Measurements from ENCODE around the gene ZBP1. TPM values are rescaled to one million over a fixed set of nuclear protein-coding genes. Genes with fewer than 3 reads are reported as not detected.

Gene ZBP1
- total RNA-seq, 4 donors from 2014 or later, result 0.78 to 3.6 TPM; not detected in 2

DNA sequence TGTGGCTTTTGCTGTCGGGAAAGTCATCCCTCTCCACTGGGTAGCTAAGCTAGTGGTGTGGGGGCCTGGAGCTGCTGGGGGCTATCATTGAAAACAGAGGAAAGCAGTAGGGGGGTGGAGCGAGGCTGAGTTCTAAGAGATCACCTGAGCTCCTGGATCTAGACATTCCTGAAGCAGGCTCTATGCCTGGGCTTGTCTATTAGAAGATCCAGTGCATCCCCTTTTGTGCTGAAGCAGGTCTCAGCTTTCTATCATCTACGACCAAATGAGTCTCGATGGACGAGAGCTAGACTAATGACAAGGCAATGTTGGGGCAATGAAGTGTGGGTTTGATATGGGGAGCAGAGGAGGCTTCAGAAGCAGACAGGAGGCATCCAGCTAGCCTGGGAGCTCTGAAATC, 18.5 kb downstream of the ZBP1 start:
- no peak for DNase-seq (ENCODE audit: low spot score in 2 of 2)
- H3K9me3 ChIP-seq, result no peaks in the 10 kb centered on the region
- H3K4me1 ChIP-seq, result peaks cover 0 to 6% (median 5%) of the 10 kb centered on the region in 4 donors
- TF ChIP-seq, protein P1, sequence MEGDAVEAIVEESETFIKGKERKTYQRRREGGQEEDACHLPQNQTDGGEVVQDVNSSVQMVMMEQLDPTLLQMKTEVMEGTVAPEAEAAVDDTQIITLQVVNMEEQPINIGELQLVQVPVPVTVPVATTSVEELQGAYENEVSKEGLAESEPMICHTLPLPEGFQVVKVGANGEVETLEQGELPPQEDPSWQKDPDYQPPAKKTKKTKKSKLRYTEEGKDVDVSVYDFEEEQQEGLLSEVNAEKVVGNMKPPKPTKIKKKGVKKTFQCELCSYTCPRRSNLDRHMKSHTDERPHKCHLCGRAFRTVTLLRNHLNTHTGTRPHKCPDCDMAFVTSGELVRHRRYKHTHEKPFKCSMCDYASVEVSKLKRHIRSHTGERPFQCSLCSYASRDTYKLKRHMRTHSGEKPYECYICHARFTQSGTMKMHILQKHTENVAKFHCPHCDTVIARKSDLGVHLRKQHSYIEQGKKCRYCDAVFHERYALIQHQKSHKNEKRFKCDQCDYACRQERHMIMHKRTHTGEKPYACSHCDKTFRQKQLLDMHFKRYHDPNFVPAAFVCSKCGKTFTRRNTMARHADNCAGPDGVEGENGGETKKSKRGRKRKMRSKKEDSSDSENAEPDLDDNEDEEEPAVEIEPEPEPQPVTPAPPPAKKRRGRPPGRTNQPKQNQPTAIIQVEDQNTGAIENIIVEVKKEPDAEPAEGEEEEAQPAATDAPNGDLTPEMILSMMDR (IDR thresholded peaks at IDR 0.05), result no peak
- no peak for TF ChIP-seq EP300 (IDR thresholded peaks at IDR 0.05)
- TF ChIP-seq POLR2A (IDR thresholded peaks at IDR 0.05), result no peak
- 75 to 94% methylated on average over 5 of the region's 5 CpGs for WGBS, 2 donors
- H3K4me3 ChIP-seq, result no peak overlapping the region
- no peaks in the 10 kb centered on the region for H3K27me3 ChIP-seq
- H3K36me3 ChIP-seq, result no peaks in the 10 kb centered on the region
- no peak overlapping the region for H3K27ac ChIP-seq

DNA sequence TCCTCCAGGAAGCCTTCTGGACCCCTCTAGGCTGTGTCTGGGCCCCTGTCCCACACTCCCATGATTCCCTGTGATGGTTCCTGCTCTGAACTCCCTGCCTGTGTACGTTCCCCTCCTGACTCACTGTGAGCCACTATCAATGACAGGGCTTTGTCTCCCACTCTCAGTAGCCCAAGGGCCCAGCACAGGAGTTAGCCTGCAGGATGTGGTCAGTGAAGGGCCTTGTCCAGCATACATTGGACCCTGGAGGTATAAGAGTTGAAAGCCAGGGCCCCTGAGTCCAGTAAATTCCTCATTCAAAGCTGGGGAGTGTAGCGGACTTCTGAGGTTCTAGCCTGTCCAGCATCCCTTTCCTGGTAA, 19.0 kb downstream of the ZBP1 start:
- H3K36me3 ChIP-seq, result no peaks in the 10 kb centered on the region
- WGBS, 2 donors, result 83% methylated on average over 2 of the region's 2 CpGs
- no peaks in the 10 kb centered on the region for H3K27me3 ChIP-seq

DNA sequence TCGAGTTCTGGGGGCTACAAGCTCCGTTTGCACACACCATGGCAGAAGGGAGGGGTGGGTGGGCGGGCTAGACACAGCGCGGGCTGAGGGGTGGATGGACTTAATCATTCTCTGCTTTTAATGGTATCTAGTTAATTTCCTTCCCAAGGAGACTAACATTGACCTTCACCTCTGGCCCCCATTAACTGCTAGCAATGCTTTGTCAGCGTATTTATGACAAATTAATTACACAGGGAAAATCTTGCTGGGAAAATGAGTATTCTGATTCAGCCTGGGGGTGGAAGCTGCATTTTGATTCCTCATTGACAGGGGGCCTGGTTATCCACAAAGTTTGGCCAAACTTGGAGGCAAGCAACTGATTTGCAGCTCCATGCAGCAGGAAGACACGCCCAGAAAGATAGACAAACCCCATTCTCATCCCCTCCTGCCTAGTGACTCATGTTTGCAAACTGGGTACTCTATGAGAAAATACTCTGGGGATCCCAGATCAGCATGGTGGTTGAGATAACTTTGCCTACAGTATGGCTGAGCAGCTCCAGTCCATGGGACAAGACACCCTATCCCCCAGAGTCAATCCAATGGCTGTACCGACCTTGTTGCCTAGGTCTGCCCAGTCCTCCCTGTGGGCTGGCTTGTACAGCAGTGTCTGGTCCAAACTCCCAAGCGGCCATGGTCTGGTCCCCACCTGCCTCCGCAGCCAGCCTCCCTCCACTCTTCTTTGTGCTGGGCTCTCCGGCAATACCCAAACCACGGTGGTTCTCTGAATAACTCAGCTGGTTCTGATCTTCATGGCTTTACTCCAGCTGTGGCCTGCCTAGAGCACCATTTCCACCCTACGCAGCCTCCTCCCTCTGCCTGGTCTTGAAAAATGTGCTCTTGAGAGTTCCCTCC, 19.7 kb downstream of the ZBP1 start:
- Histone ChIP-seq H3K27ac (no peak overlapping the region), H3K9me3 (no peaks in the 10 kb centered on the region), H3K36me3 (no peaks in the 10 kb centered on the region), H3K27me3 (no peaks in the 10 kb centered on the region), H3K4me1 (peaks cover 0 to 11% (median 6%) of the 10 kb centered on the region in 4 donors), H3K4me3 (no peak overlapping the region)
- 72 to 73% methylated on average over 13 of the region's 13 CpGs for WGBS, 2 donors
- DNase-seq (ENCODE audit: low spot score in 2 of 2), result no peak
- no peak for TF ChIP-seq EP300 (IDR thresholded peaks at IDR 0.05)
- TF ChIP-seq POLR2A (IDR thresholded peaks at IDR 0.05), result no peak
- TF ChIP-seq, protein P1 (IDR thresholded peaks at IDR 0.05), result no peak

More for the DNA sequence above, 19.0 kb downstream of the ZBP1 start:
- no peak overlapping the region for H3K27ac ChIP-seq
- no peak overlapping the region for H3K4me3 ChIP-seq
- no peak for DNase-seq (ENCODE audit: low spot score in 2 of 2)
- peaks cover 0 to 11% (median 6%) of the 10 kb centered on the region in 4 donors for H3K4me1 ChIP-seq
- H3K9me3 ChIP-seq, result no peaks in the 10 kb centered on the region
- TF ChIP-seq POLR2A (IDR thresholded peaks at IDR 0.05) (no peak), EP300 (IDR thresholded peaks at IDR 0.05) (no peak)
- TF ChIP-seq, protein P1 (IDR thresholded peaks at IDR 0.05), result no peak

DNA sequence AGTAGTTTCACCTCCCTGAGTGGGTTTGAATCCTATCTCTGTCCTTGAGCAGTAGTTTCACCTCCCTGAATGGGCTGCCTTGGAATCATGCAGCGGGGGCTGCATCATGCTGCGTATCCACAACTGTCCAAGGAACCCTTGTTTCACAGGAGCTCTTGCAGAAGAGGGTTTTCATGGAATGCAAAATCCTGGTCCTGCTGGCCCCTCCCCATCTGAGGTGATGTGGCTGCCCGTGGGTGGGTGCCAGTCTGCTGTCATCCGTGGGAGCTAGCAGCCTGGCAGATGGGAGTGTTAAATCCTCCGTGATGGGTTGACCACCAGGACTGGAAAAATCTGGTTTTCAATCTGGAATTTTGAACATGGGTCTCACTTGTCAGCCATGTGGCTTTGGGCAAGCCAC, 21.7 kb downstream of the ZBP1 start:
- H3K27ac ChIP-seq, result no peak overlapping the region
- TF ChIP-seq EP300 (IDR thresholded peaks at IDR 0.05) (no peak), POLR2A (IDR thresholded peaks at IDR 0.05) (no peak)
- TF ChIP-seq, protein P1 (IDR thresholded peaks at IDR 0.05), result no peak
- H3K27me3 ChIP-seq, result no peaks in the 10 kb centered on the region
- H3K9me3 ChIP-seq, result no peaks in the 10 kb centered on the region
- peaks cover 0 to 11% (median 6%) of the 10 kb centered on the region in 4 donors for H3K4me1 ChIP-seq
- H3K36me3 ChIP-seq, result no peaks in the 10 kb centered on the region
- WGBS, 2 donors, result 81 to 92% methylated on average over 5 of the region's 5 CpGs
- no peak for DNase-seq (ENCODE audit: low spot score in 2 of 2)
- H3K4me3 ChIP-seq, result no peak overlapping the region

DNA sequence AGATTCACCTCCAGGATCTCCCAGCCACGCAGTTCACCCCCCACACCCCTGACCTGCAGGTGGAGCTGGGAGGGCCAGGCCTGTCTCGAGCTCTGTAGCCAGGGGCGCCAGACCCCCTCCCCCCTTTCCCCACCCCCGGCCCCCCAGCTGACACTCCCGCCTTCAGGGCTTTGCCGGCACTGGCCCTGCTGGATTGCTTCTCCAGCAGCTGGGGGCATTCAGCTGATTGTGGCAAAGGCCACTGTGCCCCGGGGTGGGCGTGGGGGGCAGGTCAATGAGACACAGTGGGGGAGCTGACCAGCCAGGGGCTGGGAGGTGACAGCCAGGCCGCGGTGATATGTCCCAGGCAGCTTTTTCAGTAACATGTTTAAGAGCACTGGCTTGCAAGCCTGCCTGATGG, 22.2 kb downstream of the ZBP1 start:
- Histone ChIP-seq H3K27me3 (no peaks in the 10 kb centered on the region), H3K9me3 (no peaks in the 10 kb centered on the region), H3K4me1 (peaks cover 0 to 11% (median 6%) of the 10 kb centered on the region in 4 donors), H3K4me3 (no peak overlapping the region), H3K36me3 (no peaks in the 10 kb centered on the region), H3K27ac (no peak overlapping the region)
- WGBS, 2 donors, result 74 to 80% methylated on average over 8 of the region's 10 CpGs
- no peak for DNase-seq (ENCODE audit: low spot score in 2 of 2)
- TF ChIP-seq, protein P1 (IDR thresholded peaks at IDR 0.05), result no peak
- TF ChIP-seq EP300 (IDR thresholded peaks at IDR 0.05) (no peak), POLR2A (IDR thresholded peaks at IDR 0.05) (no peak)
